Activated naive CD8-positive, alpha-beta T cell (primary cell): Measurements from ENCODE around the gene PDE4D.

ENCODE experiments used
- H3K27ac Mint-ChIP-seq: one replicate; pipeline ENCODE4 v1.8.0; 2021; ENCODE audit warnings: mixed read lengths
- H3K27me3 Mint-ChIP-seq: one replicate; pipeline ENCODE4 v1.8.0; 2021; ENCODE audit warnings: mixed read lengths
- H3K36me3 Mint-ChIP-seq: one replicate; pipeline ENCODE4 v1.8.0; 2021; ENCODE audit warnings: mixed read lengths
- H3K4me1 Mint-ChIP-seq: one replicate; pipeline ENCODE4 v1.8.0; 2021; ENCODE audit warnings: low read depth, mixed read lengths
- H3K4me3 Mint-ChIP-seq: one replicate; pipeline ENCODE4 v1.8.0; 2021; ENCODE audit warnings: mild to moderate bottlenecking, mixed read lengths
- H3K9me3 Mint-ChIP-seq: one replicate; pipeline ENCODE4 v1.8.0; 2021; ENCODE audit warnings: low read depth, mixed read lengths

The PDE4D gene

DNA sequence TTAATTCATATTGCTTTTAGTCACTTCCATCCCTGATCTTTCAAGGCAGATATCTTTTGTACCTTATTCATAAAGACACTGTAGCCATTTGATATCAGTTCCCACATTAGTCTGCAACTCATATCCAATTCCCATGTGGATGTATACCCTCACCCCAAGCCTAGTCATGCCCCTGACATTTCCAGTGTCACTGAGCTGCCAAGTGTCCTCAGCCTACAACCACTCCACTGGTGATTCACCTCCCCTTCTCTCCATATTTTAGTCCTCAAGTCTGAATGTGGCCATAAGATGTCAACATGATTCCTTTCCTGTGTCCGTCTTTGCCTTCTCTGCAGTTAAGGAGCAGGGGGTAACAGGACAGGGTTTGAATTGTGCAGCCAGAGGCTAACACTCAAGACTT is 963.8 kb downstream of the PDE4D start:
- no peak overlapping the region for H3K27ac Mint-ChIP-seq
- no peaks in the 10 kb centered on the region for H3K9me3 Mint-ChIP-seq
- H3K4me1 Mint-ChIP-seq: peaks cover 16% of the 10 kb centered on the region
- no peak overlapping the region for H3K4me3 Mint-ChIP-seq
- no peaks in the 10 kb centered on the region for H3K36me3 Mint-ChIP-seq
- H3K27me3 Mint-ChIP-seq: peaks cover 2% of the 10 kb centered on the region

GRCh38 chr5:58927938-58928337 is 965.6 kb downstream of the PDE4D start:
- Mint-ChIP-seq H3K27ac (no peak overlapping the region), H3K4me3 (no peak overlapping the region), H3K9me3 (no peaks in the 10 kb centered on the region), H3K27me3 (peaks cover 2% of the 10 kb centered on the region), H3K36me3 (no peaks in the 10 kb centered on the region), H3K4me1 (no peaks in the 10 kb centered on the region)

GRCh38 chr5:58927181-58927580 is 966.3 kb downstream of the PDE4D start:
- no peak overlapping the region for H3K4me3 Mint-ChIP-seq
- H3K27me3 Mint-ChIP-seq: peaks cover 2% of the 10 kb centered on the region
- no peaks in the 10 kb centered on the region for H3K9me3 Mint-ChIP-seq
- H3K36me3 Mint-ChIP-seq: no peaks in the 10 kb centered on the region
- H3K27ac Mint-ChIP-seq: no peak overlapping the region
- H3K4me1 Mint-ChIP-seq: no peaks in the 10 kb centered on the region

GRCh38 chr5:58926541-58926935 is 967.0 kb downstream of the PDE4D start:
- no peak overlapping the region for H3K27ac Mint-ChIP-seq
- H3K4me1 Mint-ChIP-seq: no peaks in the 10 kb centered on the region
- H3K9me3 Mint-ChIP-seq: no peaks in the 10 kb centered on the region

DNA sequence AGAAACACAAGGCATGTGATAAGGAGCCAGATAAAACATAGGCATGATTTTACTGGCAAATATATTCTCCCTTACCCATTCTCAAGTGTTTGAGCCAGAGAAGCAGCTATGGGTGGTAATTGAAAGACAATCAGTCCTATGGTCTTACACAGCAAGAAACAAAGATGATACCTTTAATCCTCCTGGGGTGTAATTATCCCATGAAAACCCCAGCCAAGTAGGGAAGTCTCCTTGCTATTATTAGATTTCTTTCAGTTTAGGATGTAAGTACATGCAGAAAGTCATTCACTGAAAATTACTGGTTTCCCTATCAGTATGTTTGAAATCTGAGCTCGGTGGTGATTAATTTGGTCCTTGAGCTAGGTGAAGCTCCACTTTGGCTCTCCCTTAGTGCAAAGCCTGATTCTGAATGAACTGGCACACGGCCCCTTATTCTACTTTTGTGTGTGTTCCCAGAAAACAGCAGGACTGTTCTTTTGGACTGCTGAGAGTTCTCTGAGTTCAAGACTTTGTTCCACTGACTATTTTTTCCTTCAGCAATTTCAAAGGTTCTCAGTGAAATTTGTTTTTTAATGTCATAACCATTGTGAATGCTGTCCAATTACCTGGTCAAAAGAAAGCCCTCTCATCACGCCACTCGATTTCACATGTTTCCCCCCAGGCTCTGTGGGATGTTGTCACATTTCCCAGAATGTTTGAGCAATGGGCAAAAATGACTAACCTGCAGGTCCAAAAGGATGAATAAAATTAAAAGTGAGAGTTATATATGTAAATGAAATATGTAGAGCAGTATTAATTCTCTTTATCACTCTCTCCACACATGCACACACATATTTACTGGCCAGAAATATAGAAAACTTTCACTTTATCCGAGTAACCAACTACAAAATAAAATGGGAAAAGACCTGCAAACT is 967.6 kb downstream of the PDE4D start:
- no peaks in the 10 kb centered on the region for H3K9me3 Mint-ChIP-seq
- peaks cover 2% of the 10 kb centered on the region for H3K27me3 Mint-ChIP-seq

More at GRCh38 chr5:58926541-58926935, 967.0 kb downstream of the PDE4D start:
- peaks cover 2% of the 10 kb centered on the region for H3K27me3 Mint-ChIP-seq
- no peak overlapping the region for H3K4me3 Mint-ChIP-seq
- no peaks in the 10 kb centered on the region for H3K36me3 Mint-ChIP-seq

DNA sequence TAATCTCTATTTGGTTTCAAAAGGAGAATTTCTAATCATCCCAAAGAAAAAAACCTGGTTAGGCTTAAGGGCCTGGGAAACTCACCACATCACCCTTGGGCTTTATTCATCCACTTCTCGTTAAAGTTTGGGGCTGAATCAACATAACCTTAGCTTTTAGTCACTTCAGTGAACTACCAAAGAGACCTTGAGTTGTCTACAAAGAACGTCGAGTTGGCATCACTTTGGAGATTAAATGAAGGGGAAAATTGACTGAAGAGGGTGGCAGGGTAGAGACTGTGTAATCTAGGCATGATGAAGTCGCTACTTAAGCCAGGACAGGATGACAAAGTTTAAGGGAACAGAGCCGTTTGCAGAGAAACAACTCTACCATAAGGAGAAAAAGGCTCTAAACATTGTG is 969.2 kb downstream of the PDE4D start:
- H3K9me3 Mint-ChIP-seq: no peaks in the 10 kb centered on the region
- no peak overlapping the region for H3K27ac Mint-ChIP-seq
- no peaks in the 10 kb centered on the region for H3K27me3 Mint-ChIP-seq
- no peaks in the 10 kb centered on the region for H3K36me3 Mint-ChIP-seq
- H3K4me3 Mint-ChIP-seq: no peak overlapping the region
- no peaks in the 10 kb centered on the region for H3K4me1 Mint-ChIP-seq

More for the DNA sequence above, 967.6 kb downstream of the PDE4D start:
- no peak overlapping the region for H3K4me3 Mint-ChIP-seq
- H3K4me1 Mint-ChIP-seq: no peaks in the 10 kb centered on the region
- H3K27ac Mint-ChIP-seq: no peak overlapping the region
- H3K36me3 Mint-ChIP-seq: no peaks in the 10 kb centered on the region

GRCh38 chr5:58923355-58923754 is 970.2 kb downstream of the PDE4D start:
- Mint-ChIP-seq H3K4me3 (no peak overlapping the region), H3K27me3 (no peaks in the 10 kb centered on the region), H3K36me3 (no peaks in the 10 kb centered on the region), H3K27ac (no peak overlapping the region), H3K4me1 (no peaks in the 10 kb centered on the region), H3K9me3 (no peaks in the 10 kb centered on the region)

DNA sequence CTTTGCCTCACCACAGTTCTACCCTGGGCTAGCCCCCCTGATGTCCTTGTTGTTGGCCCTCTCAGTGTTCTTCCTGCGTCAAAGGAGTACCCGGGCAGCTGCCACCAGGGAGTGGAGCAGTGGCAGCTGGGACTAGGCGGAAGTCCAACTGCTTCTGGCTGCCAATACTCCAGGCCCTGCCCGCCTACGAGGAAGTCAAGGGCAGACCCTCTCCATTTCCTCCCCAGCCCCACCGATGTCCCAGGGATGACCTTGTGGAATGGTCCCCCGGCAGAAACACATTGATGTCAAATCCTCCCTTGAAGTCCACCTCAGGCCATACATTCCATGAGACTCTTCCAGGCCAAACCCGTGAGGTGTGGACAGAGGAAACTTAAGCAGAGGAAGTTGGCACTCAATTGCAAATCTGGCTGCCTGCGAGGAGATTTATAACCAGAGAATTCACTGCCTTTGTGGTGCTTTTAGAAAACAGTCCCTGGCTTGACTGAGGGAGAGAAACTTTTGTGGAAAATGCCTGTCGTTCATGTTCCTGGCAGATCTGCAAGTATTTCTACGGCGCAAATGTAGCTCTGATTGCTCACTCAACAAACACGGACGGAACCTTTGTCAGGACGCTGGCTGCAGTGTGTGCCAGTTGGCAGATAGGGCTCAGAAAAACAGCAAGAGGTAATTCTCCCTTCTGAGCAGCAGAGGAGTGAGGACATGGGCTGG is 970.9 kb downstream of the PDE4D start:
- Mint-ChIP-seq H3K9me3 (no peaks in the 10 kb centered on the region), H3K27me3 (no peaks in the 10 kb centered on the region), H3K4me3 (no peak overlapping the region), H3K27ac (no peak overlapping the region), H3K36me3 (no peaks in the 10 kb centered on the region), H3K4me1 (no peaks in the 10 kb centered on the region)

DNA sequence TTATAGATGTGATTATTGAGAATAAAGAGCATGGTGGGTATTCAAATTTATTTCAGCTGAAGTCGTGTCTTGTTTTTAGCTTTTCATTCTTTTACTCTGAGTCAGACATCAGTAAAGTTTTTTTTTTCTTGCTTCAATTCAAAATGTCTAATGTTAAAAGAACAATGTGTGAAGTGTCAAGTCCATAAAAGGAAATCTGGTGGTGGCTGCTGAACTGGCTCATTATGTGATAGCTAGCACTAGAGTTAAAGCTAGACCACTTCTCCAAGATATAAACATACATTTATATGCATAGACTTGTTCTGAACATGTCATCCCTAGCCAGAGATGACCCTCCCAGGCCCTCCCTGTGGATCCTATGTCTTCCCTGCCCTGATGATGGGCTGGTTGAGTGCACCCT is 972.4 kb downstream of the PDE4D start:
- H3K4me3 Mint-ChIP-seq: no peak overlapping the region
- H3K27me3 Mint-ChIP-seq: no peaks in the 10 kb centered on the region
- H3K36me3 Mint-ChIP-seq: no peaks in the 10 kb centered on the region
- no peaks in the 10 kb centered on the region for H3K9me3 Mint-ChIP-seq
- H3K27ac Mint-ChIP-seq: no peak overlapping the region
- no peaks in the 10 kb centered on the region for H3K4me1 Mint-ChIP-seq

DNA sequence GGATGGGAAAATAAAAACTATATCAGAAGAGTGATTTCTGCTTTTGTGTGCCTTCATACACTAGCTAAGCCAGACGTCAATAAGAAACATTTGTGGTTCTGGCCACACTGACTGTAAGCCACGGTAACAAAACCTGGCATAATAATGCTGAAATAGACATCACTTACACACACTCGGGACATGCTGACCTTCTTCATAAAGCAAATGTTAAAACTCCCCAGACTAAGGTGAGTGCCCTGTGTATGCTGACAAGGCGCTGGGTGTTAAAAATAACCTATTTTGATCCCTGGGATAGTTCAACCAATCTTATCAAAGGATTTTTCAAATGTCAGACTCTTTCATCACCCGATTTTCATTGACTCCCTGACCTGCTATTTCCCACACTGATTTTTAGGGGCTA is 973.7 kb downstream of the PDE4D start:
- Mint-ChIP-seq H3K4me3 (no peak overlapping the region), H3K27me3 (no peaks in the 10 kb centered on the region), H3K36me3 (no peaks in the 10 kb centered on the region), H3K27ac (no peak overlapping the region), H3K9me3 (no peaks in the 10 kb centered on the region), H3K4me1 (no peaks in the 10 kb centered on the region)
